ENCODE data around the gene TAF1C.

DNA sequence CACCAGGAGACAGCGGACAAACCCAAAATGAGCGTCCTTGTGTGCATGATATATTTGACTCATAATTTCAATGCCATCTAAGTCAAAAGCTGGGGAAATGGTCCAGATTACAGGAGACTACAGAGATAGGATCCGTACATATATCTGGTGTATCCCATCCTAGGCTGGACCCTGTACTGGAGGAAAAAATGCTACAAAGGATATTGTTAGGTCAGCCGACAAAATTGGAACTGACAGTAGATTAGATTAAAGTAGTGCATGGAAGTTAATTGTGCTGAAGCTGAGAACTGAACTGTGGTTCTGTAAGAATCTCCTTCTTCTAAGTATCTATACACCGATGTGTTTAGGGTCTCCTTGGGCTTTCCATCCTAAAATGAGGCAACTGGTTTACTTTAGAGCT is 28.7 kb upstream of the TAF1C start:
- TF ChIP-seq POLR2A (IDR thresholded peaks at IDR 0.05; ENCODE audit: low read depth, low read length) (no peak), CTCF (IDR thresholded peaks at IDR 0.05; ENCODE audit: extremely low read depth in 1 of 2, insufficient read depth in 1 of 2, low read depth in 1 of 2, low read length in 2 of 2) (no peak), EZH2 (IDR thresholded peaks at IDR 0.05; ENCODE audit: borderline replicate concordance, low read depth, low read length, severe bottlenecking) (no peak), POLR2AphosphoS5 (IDR thresholded peaks at IDR 0.05; ENCODE audit: insufficient read depth, low read depth, low read length) (no peak)
- TF ChIP-seq, protein P1, sequence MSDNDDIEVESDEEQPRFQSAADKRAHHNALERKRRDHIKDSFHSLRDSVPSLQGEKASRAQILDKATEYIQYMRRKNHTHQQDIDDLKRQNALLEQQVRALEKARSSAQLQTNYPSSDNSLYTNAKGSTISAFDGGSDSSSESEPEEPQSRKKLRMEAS (IDR thresholded peaks at IDR 0.05; ENCODE audit: insufficient read depth, insufficient read length) = no peak

Measured in endothelial cell of umbilical vein (primary cell).